Measurements from ENCODE around the gene C19orf38.

The C19orf38 gene

DNA sequence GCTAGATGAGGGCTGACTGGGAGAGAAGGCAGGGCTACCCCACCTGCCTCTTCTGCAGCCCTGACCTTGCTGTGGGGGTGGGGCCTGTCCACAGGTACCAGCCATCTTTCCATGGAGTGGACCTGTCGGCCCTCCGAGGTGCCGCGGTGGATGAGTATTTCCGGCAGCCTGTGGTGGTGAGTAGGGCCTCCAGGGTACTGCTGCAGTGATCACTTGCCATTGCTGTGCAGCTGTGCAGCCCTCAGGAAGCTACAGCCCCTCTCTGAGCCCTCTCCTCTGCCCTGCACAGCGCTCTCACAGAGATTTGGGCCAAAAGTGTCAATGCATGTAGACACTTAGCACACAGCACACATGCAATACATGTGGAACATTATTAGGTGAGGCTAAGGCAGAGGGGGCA lies 68.4 kb downstream of the C19orf38 start:
- Histone ChIP-seq H3K36me3 (ENCODE audit: control insufficient read depth in 4 of 4, insufficient read depth in 4 of 4, low read length in 3 of 4) (peaks cover 8 to 73% (median 42%) of the 10 kb centered on the region in 4 experiments), H3K9me3 (ENCODE audit: control extremely low read depth in 1 of 5, control insufficient read depth in 4 of 5, insufficient read depth in 2 of 5, low read depth in 1 of 5, low read length in 4 of 5) (no peaks in the 10 kb centered on the region), H3K4me3 (ENCODE audit: control insufficient read depth in 1 of 7, extremely low read depth in 1 of 7, insufficient read depth in 4 of 7, low read depth in 2 of 7, low read length in 6 of 7) (no peak overlapping the region), H3K4me1 (ENCODE audit: control extremely low read depth in 1 of 4, control insufficient read depth in 4 of 4, insufficient read depth in 4 of 4, low read length in 3 of 4) (no peaks in the 10 kb centered on the region), H3K27me3 (replicated peaks in 2 of 5; ENCODE audit: control insufficient read depth in 4 of 5, insufficient read depth in 5 of 5, low read length in 4 of 5) (no peaks in the 10 kb centered on the region), H3K27ac (ENCODE audit: insufficient read depth in 1 of 2, low read depth in 1 of 2, low read length in 2 of 2, poor library complexity in 1 of 2, severe bottlenecking in 2 of 2) (no peak overlapping the region)
- no peak for DNase-seq
- ChIA-PET CTCF (interaction anchor here (0.9 kb wide), 1 partner anchor 20 kb away, joined by 5 read pairs; no protein-coding TSS in a partner anchor), POLR2A (no interaction called here)
- 100% methylated on average over 5 of the region's 6 CpGs for WGBS (ENCODE audit: insufficient coverage)

DNA sequence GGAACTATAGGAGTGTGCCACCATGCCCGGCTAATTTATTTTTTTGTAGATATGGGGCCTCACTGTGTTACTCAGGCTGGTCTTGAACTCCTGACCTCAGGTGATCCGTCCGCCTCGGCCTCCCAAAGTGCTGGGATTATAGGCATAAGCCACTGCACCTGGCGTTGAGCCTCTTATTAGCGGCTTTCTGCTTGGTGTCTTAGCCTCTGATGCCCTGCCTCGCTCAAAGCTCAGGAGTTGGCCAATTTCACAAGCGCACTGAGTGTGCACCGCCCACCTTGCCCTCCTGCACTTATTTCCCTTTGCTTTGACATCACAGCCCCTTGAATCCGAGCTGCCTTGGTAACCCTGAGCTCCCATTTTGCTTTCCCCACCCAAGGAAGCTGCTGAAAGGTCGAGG lies 70.1 kb downstream of the C19orf38 start:
- H3K4me1 ChIP-seq (ENCODE audit: control extremely low read depth in 1 of 4, control insufficient read depth in 4 of 4, insufficient read depth in 4 of 4, low read length in 3 of 4), result no peaks in the 10 kb centered on the region
- ChIA-PET CTCF (interaction anchor here (1.2 kb wide), 1 partner anchor 41 kb away, joined by 3 read pairs; no protein-coding TSS in a partner anchor), POLR2A (no interaction called here)
- no peaks in the 10 kb centered on the region for H3K9me3 ChIP-seq (ENCODE audit: control extremely low read depth in 1 of 5, control insufficient read depth in 4 of 5, insufficient read depth in 2 of 5, low read depth in 1 of 5, low read length in 4 of 5)
- H3K27ac ChIP-seq (ENCODE audit: insufficient read depth in 1 of 2, low read depth in 1 of 2, low read length in 2 of 2, poor library complexity in 1 of 2, severe bottlenecking in 2 of 2), result no peak overlapping the region
- no peaks in the 10 kb centered on the region for H3K27me3 ChIP-seq (replicated peaks in 2 of 5; ENCODE audit: control insufficient read depth in 4 of 5, insufficient read depth in 5 of 5, low read length in 4 of 5)
- DNase-seq, result no peak
- H3K4me3 ChIP-seq (ENCODE audit: control insufficient read depth in 1 of 7, extremely low read depth in 1 of 7, insufficient read depth in 4 of 7, low read depth in 2 of 7, low read length in 6 of 7), result no peak overlapping the region
- H3K36me3 ChIP-seq (ENCODE audit: control insufficient read depth in 4 of 4, insufficient read depth in 4 of 4, low read length in 3 of 4), result peaks cover 8 to 76% (median 47%) of the 10 kb centered on the region in 4 experiments
- WGBS (ENCODE audit: insufficient coverage), result 92% methylated on average over 11 of the region's 11 CpGs
